DND-41 (cell line): ENCODE data around the gene TRMT61B.

Experiments used
- ATAC-seq: fragments of 200-7000 bp; cut with Tn5 transposase; 3 replicates; pipeline ENCODE4 v1.9.1; 2021; ENCODE audit warnings: low read depth; ENCODE audit not compliant: insufficient read depth
- DNase-seq: peaks from one replicate; pipeline ENCODE4 v3.0.0-alpha.2; 2020
- H2AFZ ChIP-seq: 2 replicates; pipeline ENCODE4 v1.6.0; 2012; ENCODE audit warnings: low read depth, low read length
- H3K27ac ChIP-seq: 2 replicates; pipeline ENCODE4 v1.5.1; 2012; ENCODE audit warnings: low read length, inconsistent platforms
- H3K27me3 ChIP-seq: fragments of 200-600 bp; sonication (generic); 2 replicates; pipeline ENCODE4 v1.6.0; 2012; ENCODE audit warnings: low read length, mild to moderate bottlenecking, inconsistent platforms; ENCODE audit not compliant: insufficient read depth, poor library complexity
- H3K36me3 ChIP-seq: 2 replicates; pipeline ENCODE4 v1.5.1; 2012; ENCODE audit warnings: low read length, inconsistent platforms; ENCODE audit not compliant: insufficient read depth
- H3K4me1 ChIP-seq: 2 replicates; pipeline ENCODE4 v1.5.1; 2012; ENCODE audit warnings: mild to moderate bottlenecking, low read length; ENCODE audit not compliant: insufficient read depth
- H3K4me2 ChIP-seq: 2 replicates; pipeline ENCODE4 v1.6.0; 2012; ENCODE audit warnings: mild to moderate bottlenecking, moderate library complexity, low read length, inconsistent platforms; ENCODE audit not compliant: insufficient read depth
- H3K4me3 ChIP-seq, 2 experiments: fragments of 200-600 bp in 1 of 2; shearing (Covaris generic) in 1 of 2; 2 replicates each; pipeline ENCODE4 v1.5.1; 2012 to 2016; ENCODE audit warnings: inconsistent platforms in 2 of 2, low read length in 2 of 2, mild to moderate bottlenecking in 2 of 2, low read depth in 1 of 2, moderate library complexity in 1 of 2
- H3K79me2 ChIP-seq: 2 replicates; pipeline ENCODE4 v1.6.0; 2012; ENCODE audit warnings: low read length, inconsistent platforms; ENCODE audit not compliant: insufficient read depth
- H3K9ac ChIP-seq: 2 replicates; pipeline ENCODE4 v1.6.0; 2012; ENCODE audit warnings: low read depth, mild to moderate bottlenecking, inconsistent platforms, low read length, moderate library complexity
- H3K9me3 ChIP-seq: 2 replicates; pipeline ENCODE4 v1.5.1; 2012; ENCODE audit warnings: low read length, moderate library complexity, mild to moderate bottlenecking, inconsistent platforms; ENCODE audit not compliant: insufficient read depth, severe bottlenecking
- H4K20me1 ChIP-seq: 2 replicates; pipeline ENCODE4 v1.6.0; 2012; ENCODE audit warnings: low read length; ENCODE audit not compliant: insufficient read depth
- CTCF ChIP-seq: IDR thresholded peaks from 2 replicates; pipeline ENCODE4 v1.5.1; 2012; ENCODE audit warnings: borderline replicate concordance, low read length, moderate library complexity, mild to moderate bottlenecking; ENCODE audit not compliant: poor library complexity, severe bottlenecking; ENCODE audit errors: extremely low read depth
- EZH2 ChIP-seq: IDR thresholded peaks from 3 replicates; pipeline ENCODE4 v1.6.1; 2012; ENCODE audit warnings: borderline replicate concordance, low read depth, mild to moderate bottlenecking, moderate library complexity, low read length, inconsistent platforms; ENCODE audit not compliant: severe bottlenecking

The TRMT61B gene

GRCh38 chr2:28868611-28869010 is 1.5 kb downstream of the TRMT61B start:
- Histone ChIP-seq H3K9ac (peak overlapping the region; percentile 87), H3K4me2 (peak overlapping the region; percentile 94), H3K36me3 (peaks cover 30% of the 10 kb centered on the region), H3K9me3 (no peaks in the 10 kb centered on the region), H4K20me1 (0 out of 2 replicates have a peak, but pooled peaks cover 8% of the 10 kb centered on the region), H3K27ac (no peak overlapping the region), H3K4me1 (peaks cover 47% of the 10 kb centered on the region), H3K4me3 (peak overlapping the region; percentile 84 to 97; a peak in 3 of 4 replicates), H3K27me3 (no peaks in the 10 kb centered on the region), H3K79me2 (peaks cover 62% of the 10 kb centered on the region), H2AFZ (no peak overlapping the region)
- DNase-seq (no peak), ATAC-seq (no peak)
- TF ChIP-seq CTCF (no peak), EZH2 (no peak)

DNA sequence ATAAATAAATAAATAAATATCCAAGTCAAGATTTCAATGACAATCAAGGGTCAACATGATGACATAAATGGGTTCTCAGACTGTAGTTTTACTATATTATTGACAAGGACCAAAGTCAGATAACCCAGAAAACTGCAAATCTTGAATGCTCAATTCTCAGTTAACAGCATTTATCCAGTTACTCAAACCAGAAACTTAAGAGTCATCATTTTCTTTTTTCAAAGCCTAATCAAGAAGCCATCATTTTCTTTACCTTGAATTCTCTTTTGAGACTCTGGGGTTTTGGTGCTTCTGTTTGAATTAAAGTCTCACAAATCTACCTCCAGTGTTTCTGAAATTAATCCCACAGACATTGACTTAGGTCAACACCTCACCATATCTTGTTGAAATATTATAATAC is 14.1 kb downstream of the TRMT61B start:
- TF ChIP-seq EZH2 (no peak), CTCF (no peak)
- no peak overlapping the region for H2AFZ ChIP-seq
- ATAC-seq = no peak
- no peak overlapping the region for H3K4me2 ChIP-seq
- no peaks in the 10 kb centered on the region for H3K27me3 ChIP-seq
- H3K4me3 ChIP-seq = no peak overlapping the region
- H4K20me1 ChIP-seq = no peaks in the 10 kb centered on the region
- no peaks in the 10 kb centered on the region for H3K9me3 ChIP-seq
- peaks cover 19% of the 10 kb centered on the region for H3K36me3 ChIP-seq
- DNase-seq = no peak
- no peak overlapping the region for H3K27ac ChIP-seq
- H3K79me2 ChIP-seq = peaks cover 4% of the 10 kb centered on the region; the same call in 1 of the 2 replicates
- no peak overlapping the region for H3K9ac ChIP-seq
- no peaks in the 10 kb centered on the region for H3K4me1 ChIP-seq

GRCh38 chr2:28855193-28855592 is 14.9 kb downstream of the TRMT61B start:
- H3K9ac ChIP-seq = no peak overlapping the region
- H4K20me1 ChIP-seq = no peaks in the 10 kb centered on the region
- DNase-seq = no peak
- H3K79me2 ChIP-seq = no peaks in the 10 kb centered on the region
- H3K4me1 ChIP-seq = no peaks in the 10 kb centered on the region
- H3K9me3 ChIP-seq = no peaks in the 10 kb centered on the region
- no peaks in the 10 kb centered on the region for H3K27me3 ChIP-seq
- no peak overlapping the region for H3K4me2 ChIP-seq
- no peak for TF ChIP-seq EZH2
- TF ChIP-seq CTCF = no peak
- no peak overlapping the region for H2AFZ ChIP-seq
- H3K36me3 ChIP-seq = peaks cover 16% of the 10 kb centered on the region
- no peak overlapping the region for H3K27ac ChIP-seq
- no peak overlapping the region for H3K4me3 ChIP-seq
- no peak for ATAC-seq

- H3K4me1 ChIP-seq = no peaks in the 10 kb centered on the region
- TF ChIP-seq CTCF (no peak), EZH2 (no peak)
- DNase-seq (no peak), ATAC-seq (no peak)
- H3K4me2 ChIP-seq = no peak overlapping the region
- no peaks in the 10 kb centered on the region for H3K79me2 ChIP-seq
- H3K27me3 ChIP-seq = no peaks in the 10 kb centered on the region
- no peaks in the 10 kb centered on the region for H3K9me3 ChIP-seq
- H3K36me3 ChIP-seq = peaks cover 2% of the 10 kb centered on the region; the same call in 1 of the 2 replicates
- no peak overlapping the region for H2AFZ ChIP-seq
- no peak overlapping the region for H3K4me3 ChIP-seq
- no peak overlapping the region for H3K9ac ChIP-seq
- H4K20me1 ChIP-seq = no peaks in the 10 kb centered on the region
- no peak overlapping the region for H3K27ac ChIP-seq
These were observed 28.1 kb downstream of the TRMT61B start for GRCh38 chr2:28842042-28842441.
